ENCODE results near the gene ZGPAT. TPM values are rescaled to one million over a fixed set of nuclear protein-coding genes. Genes with fewer than 3 reads are reported as not detected.

Gene ZGPAT
- total RNA-seq, 1 experiment from 2014 or later, result 69.3 TPM

- intact Hi-C loops (cut with micrococcal nuclease; ENCODE audit: unreplicated experiment), result no loop called here
Observed at GRCh38 chr20:63711085-63711645, 3.3 kb downstream of the ZGPAT start.

GRCh38 chr20:63712191-63712590 is 4.4 kb downstream of the ZGPAT start:
- no peak overlapping the region for H3K27ac Mint-ChIP-seq (ENCODE audit: unreplicated experiment)
- peaks cover 14% of the 10 kb centered on the region for H3K36me3 ChIP-seq (ENCODE audit: control insufficient read depth, insufficient read depth, low read length)
- intact Hi-C loops (cut with micrococcal nuclease; ENCODE audit: unreplicated experiment), result no loop called here
- CTCF ChIA-PET, result no interaction called here
- H3K4me3 Mint-ChIP-seq (ENCODE audit: unreplicated experiment), result no peak overlapping the region
- H3K27me3 ChIP-seq (replicated peaks; ENCODE audit: control insufficient read depth, insufficient read depth, low read length), result no peaks in the 10 kb centered on the region
- peaks cover 23% of the 10 kb centered on the region for H3K9me3 ChIP-seq
- DNase-seq, result no peak
- peaks cover 16% of the 10 kb centered on the region for H3K9me3 Mint-ChIP-seq (ENCODE audit: unreplicated experiment)
- POLR2A ChIA-PET, result no interaction called here
- no peak for TF ChIP-seq CTCF (IDR thresholded peaks at IDR 0.05; ENCODE audit: insufficient read depth in 1 of 2, low read depth in 1 of 2, low read length in 1 of 2, severe bottlenecking in 1 of 2, unreplicated experiment in 1 of 2)
- no TSS peak for BruUV-seq (replicated peaks)
- H3K36me3 Mint-ChIP-seq (ENCODE audit: insufficient read depth, unreplicated experiment), result peaks cover 100% of the 10 kb centered on the region
- H3K4me1 ChIP-seq, result peaks cover 8% of the 10 kb centered on the region; the same call in 1 of the 2 replicates
- peaks cover 8% of the 10 kb centered on the region for H3K4me1 Mint-ChIP-seq (ENCODE audit: low read depth, unreplicated experiment)
- H3K27me3 Mint-ChIP-seq (ENCODE audit: insufficient read depth, unreplicated experiment), result no peaks in the 10 kb centered on the region
- no peak overlapping the region for H3K4me3 ChIP-seq (ENCODE audit: low read depth, low read length)

More at GRCh38 chr20:63711085-63711645, 3.3 kb downstream of the ZGPAT start:
- no peaks in the 10 kb centered on the region for H3K27me3 ChIP-seq (replicated peaks; ENCODE audit: control insufficient read depth, insufficient read depth, low read length)
- Mint-ChIP-seq H3K4me1 (ENCODE audit: low read depth, unreplicated experiment) (peaks cover 16% of the 10 kb centered on the region), H3K27me3 (ENCODE audit: insufficient read depth, unreplicated experiment) (no peaks in the 10 kb centered on the region), H3K4me3 (ENCODE audit: unreplicated experiment) (peak overlapping the region; percentile 87), H3K27ac (ENCODE audit: unreplicated experiment) (peak overlapping the region; percentile 53), H3K9me3 (ENCODE audit: unreplicated experiment) (peaks cover 16% of the 10 kb centered on the region), H3K36me3 (ENCODE audit: insufficient read depth, unreplicated experiment) (peaks cover 100% of the 10 kb centered on the region)
- no peak overlapping the region for H3K4me3 ChIP-seq (ENCODE audit: low read depth, low read length)
- no peak for DNase-seq
- no TSS peak for BruUV-seq (replicated peaks)
- peaks cover 23% of the 10 kb centered on the region for H3K9me3 ChIP-seq
- POLR2A ChIA-PET, result no interaction called here
- peaks cover 17% of the 10 kb centered on the region for H3K36me3 ChIP-seq (ENCODE audit: control insufficient read depth, insufficient read depth, low read length)
- no peak for TF ChIP-seq CTCF (IDR thresholded peaks at IDR 0.05; ENCODE audit: insufficient read depth in 1 of 2, low read depth in 1 of 2, low read length in 1 of 2, severe bottlenecking in 1 of 2, unreplicated experiment in 1 of 2)
- peaks cover 14% of the 10 kb centered on the region for H3K4me1 ChIP-seq
- CTCF ChIA-PET, result interaction anchor here (0.7 to 1.2 kb wide), 3 partner anchors 25 to 521 kb away, joined by 3 to 7 read pairs (median 4); partner anchors contain the start of gene LIME1

GRCh38 chr20:63714858-63715257 is 7.0 kb downstream of the ZGPAT start:
- no peak overlapping the region for H3K27ac Mint-ChIP-seq (ENCODE audit: unreplicated experiment)
- H3K4me3 Mint-ChIP-seq (ENCODE audit: unreplicated experiment), result no peak overlapping the region
- H3K27me3 Mint-ChIP-seq (ENCODE audit: insufficient read depth, unreplicated experiment), result no peaks in the 10 kb centered on the region
- no TSS peak for BruUV-seq (replicated peaks)
- H3K36me3 Mint-ChIP-seq (ENCODE audit: insufficient read depth, unreplicated experiment), result peaks cover 100% of the 10 kb centered on the region
- ChIA-PET CTCF (no interaction called here), POLR2A (no interaction called here)
- no peaks in the 10 kb centered on the region for H3K4me1 Mint-ChIP-seq (ENCODE audit: low read depth, unreplicated experiment)
- DNase-seq, result no peak
- no peaks in the 10 kb centered on the region for H3K27me3 ChIP-seq (replicated peaks; ENCODE audit: control insufficient read depth, insufficient read depth, low read length)
- H3K4me1 ChIP-seq, result no peaks in the 10 kb centered on the region
- peaks cover 27% of the 10 kb centered on the region for H3K9me3 Mint-ChIP-seq (ENCODE audit: unreplicated experiment)
- peaks cover 13% of the 10 kb centered on the region for H3K36me3 ChIP-seq (ENCODE audit: control insufficient read depth, insufficient read depth, low read length)
- peaks cover 42% of the 10 kb centered on the region for H3K9me3 ChIP-seq
- no peak overlapping the region for H3K4me3 ChIP-seq (ENCODE audit: low read depth, low read length)
- no peak for TF ChIP-seq CTCF (IDR thresholded peaks at IDR 0.05; ENCODE audit: insufficient read depth in 1 of 2, low read depth in 1 of 2, low read length in 1 of 2, severe bottlenecking in 1 of 2, unreplicated experiment in 1 of 2)
- intact Hi-C loops (cut with micrococcal nuclease; ENCODE audit: unreplicated experiment), result no loop called here

All from Caco-2 (cell line).